Jurkat, Clone E6-1 (cell line): ENCODE data around the gene ZNF827.
A peak's percentile ranks its signal among the peaks of the same experiment; 100 is the strongest.
"Not testable (repeated sequence)": the region's sequence is repeated elsewhere in the genome, so short reads cannot be mapped to it uniquely, and the experiment has no call there.

Experiments
- DNase-seq: peaks from one replicate; pipeline ENCODE4 v3.0.0-alpha.2; 2011; ENCODE audit warnings: low read depth, low spot score
- H3K4me3 ChIP-seq: 2 replicates; pipeline ENCODE4 v1.5.1; 2011; ENCODE audit warnings: mild to moderate bottlenecking, low read length, control low read depth, moderate library complexity

The ZNF827 gene

DNA sequence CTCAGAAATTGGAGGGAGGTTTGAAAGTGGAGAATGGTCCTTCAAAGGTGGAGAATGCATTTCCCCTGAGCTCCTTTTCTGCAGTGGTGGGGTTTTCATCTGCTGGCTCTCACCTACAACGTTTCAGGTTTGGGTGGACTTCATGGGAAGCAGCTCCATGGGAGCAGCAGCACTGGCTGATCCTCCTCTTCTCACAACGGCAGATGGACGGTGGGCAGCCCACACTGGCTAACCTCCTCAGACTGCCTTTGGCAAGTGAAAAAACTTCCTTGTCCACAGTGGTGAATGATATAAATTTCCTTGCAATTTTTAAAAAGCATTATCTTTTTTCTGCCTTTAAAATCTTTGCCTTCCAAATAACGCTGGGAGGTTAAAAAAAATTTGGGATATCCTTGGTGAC, 93.5 kb downstream of the ZNF827 start:
- H3K4me3 ChIP-seq = no peak overlapping the region
- no peak for DNase-seq

DNA sequence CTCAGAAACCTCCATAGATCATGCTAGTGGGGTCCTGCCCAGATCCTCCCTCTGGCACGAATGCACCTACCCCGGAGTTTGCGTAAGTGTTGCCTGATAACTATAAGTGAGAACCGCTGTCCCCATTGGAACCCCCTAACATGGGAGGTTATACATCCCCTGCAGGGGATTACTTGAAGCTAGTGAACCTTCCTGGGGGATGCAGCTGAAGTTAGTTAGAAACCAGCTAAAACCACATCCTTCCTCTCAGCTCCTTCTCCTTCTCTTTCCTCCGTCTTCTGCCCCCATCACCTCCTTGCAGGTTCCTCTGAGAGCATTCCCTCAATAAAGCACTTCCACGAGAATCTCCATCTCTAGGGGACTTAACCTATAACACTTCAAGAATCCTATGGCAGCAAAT, 95.0 kb downstream of the ZNF827 start:
- no peak overlapping the region for H3K4me3 ChIP-seq
- DNase-seq = peak; percentile 51

DNA sequence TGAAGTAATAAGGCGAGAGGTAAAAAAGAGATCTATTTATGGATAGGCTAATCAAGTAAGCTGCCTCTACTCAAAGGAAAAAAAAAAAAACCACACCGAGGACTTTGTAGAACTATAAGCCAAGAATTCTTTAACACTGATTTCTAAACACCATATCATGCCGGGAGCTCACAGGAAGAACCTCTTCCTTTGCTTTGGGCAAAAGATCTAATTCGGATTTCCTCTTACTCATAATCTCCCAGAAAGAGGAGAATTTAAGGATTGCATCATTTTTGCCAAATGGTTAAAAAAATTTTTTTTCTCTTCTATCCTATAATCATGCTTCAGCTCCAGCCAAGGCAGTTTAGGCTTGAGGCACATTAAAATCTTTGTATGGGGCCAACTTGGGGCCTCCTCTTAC, 95.5 kb downstream of the ZNF827 start:
- no peak for DNase-seq
- no peak overlapping the region for H3K4me3 ChIP-seq

DNA sequence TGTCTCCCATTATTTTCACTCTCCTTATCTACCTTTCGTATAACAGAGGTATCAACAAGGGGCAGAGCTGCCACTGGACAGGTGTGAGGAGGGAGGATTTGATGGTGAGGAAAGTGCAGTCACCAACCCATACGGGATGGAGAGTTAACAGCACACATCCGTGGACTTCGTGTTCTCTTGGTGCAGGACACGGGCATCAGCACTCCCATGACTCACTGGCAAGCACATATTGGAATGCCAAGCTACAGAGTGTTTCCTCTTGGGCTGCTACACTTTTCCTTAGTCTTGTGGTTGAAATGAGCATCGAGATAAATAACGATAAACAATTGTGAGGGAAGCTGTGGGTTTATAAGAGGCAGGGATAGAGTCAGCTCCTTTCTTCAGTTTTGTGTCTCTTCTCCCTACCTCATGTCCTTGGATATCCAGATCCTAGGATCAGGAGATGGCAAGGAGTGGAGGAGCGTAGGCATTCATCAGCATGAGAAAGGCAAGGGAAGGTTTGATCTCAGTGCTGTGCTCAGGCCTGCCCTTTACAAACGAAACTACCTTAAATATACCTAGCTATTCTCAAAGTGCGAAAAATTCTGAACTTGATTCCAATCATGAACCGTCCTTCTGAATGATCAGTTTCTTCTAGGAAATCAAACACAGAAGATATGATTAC, 96.3 kb downstream of the ZNF827 start:
- DNase-seq = no peak

DNA sequence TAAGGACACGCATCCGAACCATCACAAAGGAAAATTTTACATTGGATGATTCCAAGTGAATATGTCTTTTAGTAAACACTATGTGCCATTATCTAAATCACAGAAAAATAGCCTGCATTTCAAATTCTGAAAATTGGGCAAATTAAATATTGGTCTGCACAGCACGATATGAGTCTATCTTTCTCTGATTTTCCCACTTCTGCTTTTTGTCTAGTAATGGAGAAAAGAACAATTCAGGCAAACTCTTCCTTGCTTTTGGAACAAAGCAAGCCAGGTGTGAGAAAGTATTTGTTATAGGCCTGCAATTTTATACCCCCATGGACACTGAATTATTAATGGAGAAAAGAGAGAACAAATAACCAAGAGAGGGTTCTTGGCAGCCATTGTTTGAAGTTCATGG, 97.8 kb downstream of the ZNF827 start:
- no peak for DNase-seq
- no peak overlapping the region for H3K4me3 ChIP-seq

More for the DNA sequence above, 96.3 kb downstream of the ZNF827 start:
- no peak overlapping the region for H3K4me3 ChIP-seq

DNA sequence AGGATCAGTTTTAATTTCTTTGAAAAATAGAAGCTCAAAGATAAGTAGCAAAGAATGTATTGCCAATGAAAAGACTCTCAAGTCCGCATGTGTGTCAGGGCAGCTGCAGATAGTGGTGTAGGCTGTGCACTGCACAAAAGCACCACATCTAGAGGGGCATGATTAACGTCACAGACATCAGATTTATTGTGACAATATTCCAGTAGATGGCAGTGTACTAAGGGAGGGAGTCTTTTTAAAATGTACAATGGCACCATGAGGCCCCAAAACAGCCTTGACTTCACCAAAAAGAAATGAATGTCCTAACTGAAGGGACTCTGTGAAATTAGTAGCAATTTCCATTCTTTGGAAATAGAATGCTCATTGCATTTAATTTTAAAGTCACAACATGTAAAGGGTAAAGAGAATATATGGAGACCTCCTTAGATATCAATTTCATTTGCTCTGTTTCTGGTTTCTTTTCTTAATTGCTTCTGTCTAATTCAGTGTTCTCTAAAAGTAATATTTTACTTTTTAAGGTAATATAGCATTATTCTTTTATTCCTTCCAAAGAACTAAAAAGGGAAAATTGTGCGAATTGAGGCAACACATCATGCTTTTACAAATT, 98.4 kb downstream of the ZNF827 start:
- DNase-seq = peak; percentile 62
- H3K4me3 ChIP-seq = no peak overlapping the region

DNA sequence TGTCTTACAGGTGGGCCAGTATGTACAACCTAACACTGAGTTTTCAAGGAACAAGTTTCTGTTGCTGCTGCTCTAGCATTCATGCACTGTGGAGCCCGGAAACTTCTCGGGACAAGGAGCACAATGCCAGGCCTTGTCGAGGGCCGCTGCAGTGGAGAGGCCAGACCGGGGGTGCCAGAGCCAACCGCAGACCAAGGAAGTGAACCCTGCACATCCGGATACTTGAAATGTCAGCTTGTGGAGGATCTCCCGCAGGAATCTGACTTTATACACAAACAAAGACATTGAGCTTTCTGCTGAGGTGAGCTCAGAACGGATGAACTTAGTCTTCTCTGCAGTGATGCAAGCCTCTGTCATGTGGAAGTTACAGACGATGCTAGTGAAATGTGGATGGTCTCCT, 99.5 kb downstream of the ZNF827 start:
- no peak for DNase-seq
- H3K4me3 ChIP-seq = no peak overlapping the region

DNA sequence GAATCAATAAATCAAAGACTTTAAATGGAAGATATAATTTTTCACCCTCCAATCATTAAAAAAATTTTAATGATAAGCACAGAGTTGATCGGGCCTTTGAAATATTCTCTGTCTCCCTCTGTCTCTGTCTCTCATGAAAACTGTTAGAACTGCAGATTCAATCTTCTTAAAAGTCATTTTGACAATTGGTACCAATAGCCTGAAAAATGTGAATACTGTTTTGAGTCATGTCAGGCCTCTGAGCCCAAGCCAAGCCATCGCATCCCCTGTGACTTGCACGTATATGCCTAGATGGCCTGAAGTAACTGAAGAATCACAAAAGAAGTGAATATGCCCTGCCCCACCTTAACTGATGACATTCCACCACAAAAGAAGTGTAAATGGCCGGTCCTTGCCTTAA, 106.2 kb downstream of the ZNF827 start:
- DNase-seq, H3K4me3 ChIP-seq: not testable (repeated sequence)

DNA sequence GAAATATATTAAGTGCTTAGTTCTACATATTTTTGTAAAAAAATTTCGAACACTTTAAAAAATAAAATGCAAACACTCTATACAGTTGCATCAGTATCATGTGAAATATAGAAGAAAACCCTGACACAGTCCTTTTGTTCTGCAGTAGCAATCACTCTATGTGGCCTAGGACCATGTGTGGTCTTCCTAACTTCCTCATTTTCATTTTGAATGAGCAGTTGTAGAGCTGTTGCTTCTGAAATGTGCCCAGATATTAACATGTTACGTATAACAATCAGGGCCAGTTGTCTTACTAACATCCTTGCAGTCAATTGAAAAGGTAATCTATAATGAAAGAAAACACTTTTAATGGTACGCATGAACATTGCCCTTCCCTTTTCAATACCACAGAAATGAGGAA, 107.9 kb downstream of the ZNF827 start:
- no peak overlapping the region for H3K4me3 ChIP-seq
- no peak for DNase-seq

DNA sequence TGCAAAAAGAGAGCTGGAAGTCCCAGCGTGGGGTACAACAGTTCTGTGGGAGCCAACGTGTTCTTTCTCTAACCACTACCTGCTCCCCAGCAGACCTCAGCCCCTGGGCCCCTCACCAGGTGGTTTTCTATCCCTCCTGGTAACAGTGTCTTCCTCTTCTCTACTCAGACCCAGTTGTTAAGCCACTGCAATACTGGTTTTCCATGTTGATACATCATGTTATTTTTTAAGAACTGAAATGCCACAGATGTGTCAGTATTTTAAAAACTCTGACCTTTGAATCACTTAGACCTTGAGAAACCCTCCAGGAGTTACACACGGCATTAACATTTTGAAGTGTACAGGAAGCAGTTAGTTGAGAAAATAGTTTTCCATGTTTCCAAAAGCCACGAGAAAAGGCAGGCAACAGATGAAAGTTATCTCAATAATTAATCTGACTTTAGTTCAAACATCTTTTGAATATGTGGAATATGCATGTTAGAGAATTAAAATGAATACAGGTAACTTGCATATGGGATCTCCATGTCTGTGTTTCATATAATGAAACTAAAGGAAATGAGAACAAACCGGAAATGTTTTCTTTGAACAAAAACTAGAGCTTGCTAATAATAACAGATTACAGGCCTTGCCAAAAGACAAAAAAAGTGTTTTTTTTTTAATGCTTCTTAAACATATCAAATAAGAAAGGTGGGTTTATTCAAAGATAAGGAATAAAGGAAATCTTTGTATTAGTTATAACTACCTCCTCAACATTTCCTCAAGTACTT, 108.8 kb downstream of the ZNF827 start:
- no peak overlapping the region for H3K4me3 ChIP-seq
- peak; percentile 33 for DNase-seq

DNA sequence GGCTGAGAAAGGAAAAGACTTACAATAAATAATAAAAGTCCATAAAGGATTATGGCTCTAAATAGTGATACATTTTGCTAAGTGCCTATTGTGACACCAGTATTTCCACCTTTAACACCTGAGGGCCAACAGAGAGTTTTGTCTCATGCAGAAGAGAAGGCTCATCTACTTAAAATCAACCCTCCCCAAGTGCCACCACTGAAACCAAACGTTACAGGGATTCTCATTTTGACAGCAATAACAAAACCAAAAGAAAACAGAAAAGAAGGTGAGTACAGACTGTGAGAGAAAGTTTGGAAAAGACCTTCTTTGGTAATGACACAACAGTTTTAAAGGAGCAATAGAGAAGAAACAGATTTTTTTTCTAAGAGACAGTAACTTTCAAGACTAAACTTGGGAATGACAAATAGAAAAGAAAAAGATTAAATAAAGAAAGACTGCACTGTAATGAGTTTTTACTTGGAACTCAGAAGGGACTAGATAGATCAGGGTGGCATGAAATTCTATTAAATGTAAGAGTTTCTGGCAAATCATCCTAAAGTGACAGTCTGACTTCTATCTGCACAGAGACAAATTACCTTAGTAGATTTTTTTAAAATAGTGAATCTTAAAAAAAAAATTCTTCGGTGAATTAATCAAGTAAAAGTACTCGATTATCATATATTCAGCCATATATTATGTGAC, 109.7 kb downstream of the ZNF827 start:
- no peak overlapping the region for H3K4me3 ChIP-seq
- DNase-seq = no peak

DNA sequence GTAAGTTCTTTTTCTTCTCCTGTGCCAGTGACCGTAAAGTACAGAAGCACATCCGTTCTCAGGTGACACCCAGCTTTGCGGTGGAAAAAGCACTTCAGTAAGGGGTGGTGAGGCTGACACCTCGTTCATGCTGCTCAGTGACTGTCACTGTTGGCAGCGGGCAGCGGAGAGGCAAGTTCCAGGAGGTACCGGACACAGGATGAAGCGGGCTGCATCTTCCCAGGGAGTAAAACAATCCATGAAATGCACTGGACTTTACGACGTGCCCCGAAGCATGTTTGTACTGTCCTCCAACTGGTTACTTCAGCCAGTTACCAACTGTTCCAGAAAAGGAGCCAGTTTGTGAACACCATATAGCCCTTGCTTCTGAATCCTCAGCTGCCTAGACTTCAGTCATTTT, 110.7 kb downstream of the ZNF827 start:
- DNase-seq = no peak
- no peak overlapping the region for H3K4me3 ChIP-seq

DNA sequence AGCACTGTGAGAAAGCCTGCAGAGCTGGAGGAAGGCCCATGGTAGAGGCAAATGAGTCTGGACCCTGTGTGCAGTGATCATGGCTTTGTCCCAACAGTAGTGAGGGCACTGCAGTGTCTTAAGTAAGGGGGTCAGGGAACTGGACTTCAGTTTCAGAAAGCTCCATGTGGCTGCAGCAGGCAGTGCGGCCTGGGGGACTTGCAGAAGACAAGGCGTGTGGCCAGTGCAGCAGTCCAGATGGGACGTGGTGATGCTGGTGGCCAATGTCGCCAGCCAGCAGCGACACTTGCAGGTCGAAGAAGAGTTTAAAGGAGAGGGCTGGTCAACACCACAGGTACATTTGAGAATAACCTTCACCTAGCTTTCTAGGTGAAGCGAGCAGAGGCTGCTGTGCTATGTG, 113.4 kb downstream of the ZNF827 start:
- no peak for DNase-seq
- no peak overlapping the region for H3K4me3 ChIP-seq

DNA sequence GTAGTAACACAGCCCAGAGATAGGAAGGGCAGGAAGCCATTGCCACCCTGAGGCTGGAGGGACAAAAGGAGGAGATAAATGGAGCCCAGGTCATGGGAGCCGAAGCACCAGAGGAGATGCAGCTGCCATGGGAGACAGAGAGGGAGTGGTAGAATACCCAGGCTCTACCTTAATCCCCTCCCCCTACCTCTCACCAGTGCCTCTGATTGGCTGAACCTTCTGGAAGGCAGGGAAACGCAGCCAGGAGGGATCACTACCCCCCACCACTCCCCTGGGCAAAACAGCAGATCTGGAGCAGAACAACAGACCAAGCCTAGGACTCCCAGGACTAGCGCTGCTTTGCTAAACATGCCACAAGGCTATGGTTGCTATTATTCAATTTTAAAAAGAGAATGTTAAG, 114.2 kb downstream of the ZNF827 start:
- DNase-seq = no peak
- no peak overlapping the region for H3K4me3 ChIP-seq

DNA sequence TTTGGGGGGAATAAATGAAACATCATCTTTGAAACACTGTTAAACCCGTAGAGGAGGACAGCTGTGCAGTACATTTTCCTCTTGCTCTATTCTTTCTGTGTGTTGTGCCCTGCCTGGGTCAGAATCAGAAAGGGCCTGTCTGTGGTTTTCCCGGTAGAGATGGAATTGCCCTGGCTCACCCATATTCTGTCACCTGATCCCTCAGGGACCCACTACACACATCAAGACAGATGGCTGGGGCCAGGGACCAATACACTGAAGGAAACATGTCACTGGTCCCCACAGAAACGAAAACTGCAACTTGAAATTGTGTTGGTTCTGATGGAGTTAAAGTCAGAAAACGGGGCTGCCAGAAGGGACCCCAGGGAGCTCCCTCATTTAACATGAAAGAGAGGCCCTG, 114.9 kb downstream of the ZNF827 start:
- H3K4me3 ChIP-seq = no peak overlapping the region
- DNase-seq = no peak

DNA sequence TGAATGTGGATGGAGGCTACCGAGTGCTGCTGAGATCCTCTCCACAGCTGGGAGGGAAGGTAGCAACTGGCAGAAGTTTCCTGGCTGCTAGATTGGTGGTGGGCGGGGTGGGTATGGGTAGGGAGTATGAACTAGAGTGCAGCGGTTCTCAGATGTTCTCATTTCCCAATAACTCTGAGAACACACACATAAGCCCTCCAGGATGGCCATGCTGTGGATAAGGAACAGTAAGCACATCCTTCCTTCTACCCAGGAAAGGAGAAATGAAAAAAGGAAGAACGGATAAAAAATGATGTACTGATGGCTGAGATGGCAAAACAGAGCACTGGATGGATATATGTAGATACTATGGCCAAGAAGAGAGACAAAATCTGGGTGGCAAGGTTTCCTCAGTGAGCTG, 116.0 kb downstream of the ZNF827 start:
- DNase-seq = no peak
- H3K4me3 ChIP-seq = no peak overlapping the region

DNA sequence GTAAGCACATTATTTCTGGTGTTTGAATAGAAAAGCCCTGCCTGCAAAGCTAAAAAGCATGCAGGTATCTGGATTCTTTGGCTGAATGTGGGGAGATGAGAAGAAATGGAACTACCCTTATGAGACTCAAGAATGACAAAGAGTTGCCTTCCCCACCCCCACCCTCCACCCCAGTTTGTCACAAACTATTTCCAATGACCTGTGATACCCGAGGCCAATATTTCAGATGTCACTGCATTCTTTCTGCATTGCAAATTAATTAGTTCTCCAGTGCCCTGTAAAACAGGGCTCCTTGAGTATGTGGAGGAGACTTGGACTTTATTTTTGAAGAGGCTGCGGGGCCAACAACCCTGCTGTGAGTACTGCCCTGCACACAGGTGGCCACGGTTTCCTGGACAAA, 116.4 kb downstream of the ZNF827 start:
- no peak for DNase-seq

DNA sequence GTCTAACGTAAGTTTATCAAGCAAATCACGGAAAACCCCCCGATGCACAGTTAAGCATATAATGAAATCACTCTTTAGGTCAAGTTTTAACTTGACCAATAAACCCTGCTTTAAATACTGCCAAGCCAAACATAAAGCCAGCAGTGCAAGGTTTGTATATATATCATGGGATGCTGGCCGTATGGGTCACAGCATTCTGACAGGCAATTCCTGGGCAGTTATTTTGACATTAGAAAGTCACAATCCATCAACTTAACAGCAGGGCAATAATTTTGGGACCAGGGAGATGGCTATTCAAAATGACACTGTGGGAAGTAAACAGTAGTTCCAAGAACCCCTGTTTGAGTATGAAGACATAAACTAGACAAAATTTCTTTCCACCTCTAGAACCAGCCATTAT, 116.9 kb downstream of the ZNF827 start:
- DNase-seq = no peak

More for the DNA sequence above, 116.4 kb downstream of the ZNF827 start:
- no peak overlapping the region for H3K4me3 ChIP-seq

DNA sequence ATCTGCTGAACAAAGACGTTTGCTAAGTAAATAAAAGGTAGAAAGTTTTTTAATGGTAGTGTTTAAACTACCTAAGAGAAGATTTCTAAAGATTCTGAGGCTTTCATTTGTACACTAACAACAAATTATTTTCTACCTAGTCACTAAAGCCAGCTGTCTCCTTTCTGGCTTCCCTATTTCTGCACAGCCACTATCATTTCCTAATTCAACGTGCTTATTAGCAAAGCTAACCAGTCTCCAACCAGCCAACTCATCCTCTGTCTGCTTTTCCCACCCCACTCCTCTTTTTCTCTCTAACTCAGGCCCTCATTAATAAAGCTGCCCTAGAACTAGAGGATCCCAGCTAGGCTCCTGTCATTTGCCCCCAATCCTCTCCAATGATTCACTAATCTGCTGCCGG, 118.2 kb downstream of the ZNF827 start:
- no peak for DNase-seq
- H3K4me3 ChIP-seq = no peak overlapping the region

More for the DNA sequence above, 116.9 kb downstream of the ZNF827 start:
- H3K4me3 ChIP-seq = no peak overlapping the region

DNA sequence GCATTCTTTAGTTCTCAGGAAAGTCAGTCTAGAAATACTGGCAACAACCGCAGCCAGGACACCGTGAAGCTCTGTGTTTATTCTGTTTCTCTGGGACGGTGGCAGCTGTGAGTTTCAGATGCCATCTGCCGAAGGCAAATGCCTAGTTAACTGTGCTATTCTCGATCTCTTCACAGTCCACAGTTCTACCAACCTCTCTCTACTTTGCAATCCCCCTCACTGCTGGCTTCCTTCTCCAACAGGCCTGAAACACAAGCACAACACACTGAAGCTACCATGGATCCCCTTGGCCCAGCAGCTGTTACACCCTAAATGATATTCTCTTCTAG, 118.8 kb downstream of the ZNF827 start:
- DNase-seq = no peak
- no peak overlapping the region for H3K4me3 ChIP-seq
